OCI-LY3 (cell line): ENCODE data around the gene NOLC1.

Source experiments
- CTCF ChIP-seq: fragments of 200-600, 300-600 bp; sonication (generic); IDR thresholded peaks from 2 replicates; pipeline ENCODE4 v1.5.1; 2014; ENCODE audit warnings: antibody characterized with exemption, low read length, low read depth
- EZH2phosphoT487 ChIP-seq: fragments of 200-600 bp; shearing (Covaris generic); IDR thresholded peaks from 2 replicates; pipeline ENCODE4 v1.6.1; 2018; ENCODE audit warnings: antibody characterized with exemption, mixed run types, low read depth

GRCh38 chr10:102151774-102152544 is at the start of gene NOLC1:
- no peak for TF ChIP-seq CTCF
- no peak for TF ChIP-seq EZH2phosphoT487
